Measurements from ENCODE around the gene NES.

GRCh38 chr1:156654700-156655099 lies 22.5 kb downstream of the NES start:
- TF ChIP-seq HDGF (IDR thresholded peaks at IDR 0.05; ENCODE audit: borderline replicate concordance) (no peak), ZNF384 (IDR thresholded peaks at IDR 0.05) (no peak), FOXM1 (IDR thresholded peaks at IDR 0.05; ENCODE audit: borderline replicate concordance) (no peak), BHLHE40 (IDR thresholded peaks at IDR 0.05; ENCODE audit: borderline replicate concordance) (no peak), ARNT (IDR thresholded peaks at IDR 0.05) (no peak), SUZ12 (IDR thresholded peaks at IDR 0.05) (no peak), LEF1 (IDR thresholded peaks at IDR 0.05; ENCODE audit: borderline replicate concordance) (no peak)

Data from HEK293T (cell line).